ENCODE results near the gene SESN1.

DNA sequence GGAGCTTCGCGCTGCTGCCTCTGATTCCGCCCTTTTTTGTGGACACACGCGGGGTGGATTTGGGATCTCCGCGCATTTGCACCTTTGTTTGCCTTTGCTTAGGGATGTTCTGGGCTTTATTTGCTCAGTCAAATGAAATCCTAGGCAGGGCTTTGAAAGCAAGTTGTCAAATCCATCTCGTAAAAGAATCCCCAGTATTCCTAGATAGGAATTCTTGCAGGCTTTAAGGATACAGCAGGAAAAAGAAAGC is 1.1 kb upstream of the SESN1 start:
- TF ChIP-seq, protein P1, sequence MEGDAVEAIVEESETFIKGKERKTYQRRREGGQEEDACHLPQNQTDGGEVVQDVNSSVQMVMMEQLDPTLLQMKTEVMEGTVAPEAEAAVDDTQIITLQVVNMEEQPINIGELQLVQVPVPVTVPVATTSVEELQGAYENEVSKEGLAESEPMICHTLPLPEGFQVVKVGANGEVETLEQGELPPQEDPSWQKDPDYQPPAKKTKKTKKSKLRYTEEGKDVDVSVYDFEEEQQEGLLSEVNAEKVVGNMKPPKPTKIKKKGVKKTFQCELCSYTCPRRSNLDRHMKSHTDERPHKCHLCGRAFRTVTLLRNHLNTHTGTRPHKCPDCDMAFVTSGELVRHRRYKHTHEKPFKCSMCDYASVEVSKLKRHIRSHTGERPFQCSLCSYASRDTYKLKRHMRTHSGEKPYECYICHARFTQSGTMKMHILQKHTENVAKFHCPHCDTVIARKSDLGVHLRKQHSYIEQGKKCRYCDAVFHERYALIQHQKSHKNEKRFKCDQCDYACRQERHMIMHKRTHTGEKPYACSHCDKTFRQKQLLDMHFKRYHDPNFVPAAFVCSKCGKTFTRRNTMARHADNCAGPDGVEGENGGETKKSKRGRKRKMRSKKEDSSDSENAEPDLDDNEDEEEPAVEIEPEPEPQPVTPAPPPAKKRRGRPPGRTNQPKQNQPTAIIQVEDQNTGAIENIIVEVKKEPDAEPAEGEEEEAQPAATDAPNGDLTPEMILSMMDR (IDR thresholded peaks at IDR 0.05) = no peak
- no peak for TF ChIP-seq EZH2 (IDR thresholded peaks at IDR 0.05; ENCODE audit: borderline replicate concordance, insufficient read depth, low read depth, low read length, poor library complexity, severe bottlenecking)
